Muscle layer of duodenum (tissue), 2 donors: Measurements from ENCODE around the gene MYOZ1.

Experiments
- H3K27ac ChIP-seq: one replicate; pipeline ENCODE4 v1.7.0; 2013; ENCODE audit warnings: mild to moderate bottlenecking, low read length
- H3K27me3 ChIP-seq: one replicate; pipeline ENCODE4 v1.7.0; 2013; ENCODE audit warnings: low read depth, mild to moderate bottlenecking, control low read depth, low read length
- H3K36me3 ChIP-seq, 2 donors: one replicate each; pipeline ENCODE4 v1.7.0; 2013; ENCODE audit warnings: low read length in 2 of 2, control low read depth in 1 of 2, mild to moderate bottlenecking in 1 of 2; ENCODE audit not compliant: insufficient read depth in 2 of 2, control insufficient read depth in 1 of 2
- H3K4me1 ChIP-seq, 2 donors: one replicate each; pipeline ENCODE4 v1.7.0; 2013; ENCODE audit warnings: low read length in 2 of 2, mild to moderate bottlenecking in 2 of 2, control low read depth in 1 of 2, moderate library complexity in 1 of 2; ENCODE audit not compliant: insufficient read depth in 2 of 2, control insufficient read depth in 1 of 2
- H3K4me3 ChIP-seq, 2 donors: one replicate each; pipeline ENCODE4 v1.7.0; 2013; ENCODE audit warnings: low read length in 2 of 2, low read depth in 1 of 2, mild to moderate bottlenecking in 1 of 2
- H3K9me3 ChIP-seq, 2 donors: one replicate each; pipeline ENCODE4 v1.7.0; 2013; ENCODE audit warnings: low read length in 2 of 2, control low read depth in 1 of 2, mild to moderate bottlenecking in 1 of 2; ENCODE audit not compliant: control insufficient read depth in 1 of 2
- donor health status: healthy.

Gene MYOZ1

GRCh38 chr10:73645251-73645650 is 4.0 kb upstream of the MYOZ1 start:
- Histone ChIP-seq H3K36me3 (no peaks in the 10 kb centered on the region), H3K27me3 (no peaks in the 10 kb centered on the region), H3K4me3 (no peak overlapping the region), H3K27ac (no peak overlapping the region), H3K4me1 (peaks cover 0 to 17% of the 10 kb centered on the region in 2 donors), H3K9me3 (no peaks in the 10 kb centered on the region)

- no peaks in the 10 kb centered on the region for H3K36me3 ChIP-seq
- no peaks in the 10 kb centered on the region for H3K9me3 ChIP-seq
- H3K27me3 ChIP-seq: no peaks in the 10 kb centered on the region
- no peak overlapping the region for H3K4me3 ChIP-seq
- H3K27ac ChIP-seq: no peak overlapping the region
- H3K4me1 ChIP-seq: peaks cover 0 to 17% of the 10 kb centered on the region in 2 donors
These were observed 3.5 kb upstream of the MYOZ1 start for GRCh38 chr10:73644767-73645166.

- no peak overlapping the region for H3K4me3 ChIP-seq
- H3K36me3 ChIP-seq: no peaks in the 10 kb centered on the region
- H3K27ac ChIP-seq: no peak overlapping the region
- no peaks in the 10 kb centered on the region for H3K9me3 ChIP-seq
- H3K27me3 ChIP-seq: no peaks in the 10 kb centered on the region
- peaks cover 0 to 17% of the 10 kb centered on the region in 2 donors for H3K4me1 ChIP-seq
These were observed 2.9 kb upstream of the MYOZ1 start for GRCh38 chr10:73644015-73644743.

GRCh38 chr10:73643362-73643761 is 2.1 kb upstream of the MYOZ1 start:
- Histone ChIP-seq H3K9me3 (no peaks in the 10 kb centered on the region), H3K36me3 (no peaks in the 10 kb centered on the region), H3K4me1 (peaks cover 0 to 9% of the 10 kb centered on the region in 2 donors), H3K27ac (no peak overlapping the region), H3K27me3 (no peaks in the 10 kb centered on the region), H3K4me3 (no peak overlapping the region)

GRCh38 chr10:73639286-73639685 is 2.0 kb downstream of the MYOZ1 start:
- Histone ChIP-seq H3K27me3 (no peaks in the 10 kb centered on the region), H3K27ac (no peak overlapping the region), H3K4me1 (no peaks in the 10 kb centered on the region), H3K36me3 (no peaks in the 10 kb centered on the region), H3K4me3 (no peak overlapping the region), H3K9me3 (no peaks in the 10 kb centered on the region)

- Histone ChIP-seq H3K27ac (no peak overlapping the region), H3K4me1 (no peaks in the 10 kb centered on the region), H3K27me3 (no peaks in the 10 kb centered on the region), H3K4me3 (no peak overlapping the region), H3K36me3 (no peaks in the 10 kb centered on the region), H3K9me3 (no peaks in the 10 kb centered on the region)
These were observed 5.5 kb downstream of the MYOZ1 start for GRCh38 chr10:73635781-73636180.

- Histone ChIP-seq H3K9me3 (no peaks in the 10 kb centered on the region), H3K27me3 (no peaks in the 10 kb centered on the region), H3K27ac (no peak overlapping the region), H3K4me3 (no peak overlapping the region), H3K36me3 (no peaks in the 10 kb centered on the region), H3K4me1 (no peaks in the 10 kb centered on the region)
These were observed 6.9 kb downstream of the MYOZ1 start for GRCh38 chr10:73634421-73634820.

GRCh38 chr10:73629165-73629564 is 12.1 kb downstream of the MYOZ1 start:
- Histone ChIP-seq H3K4me1 (peaks cover 0 to 4% of the 10 kb centered on the region in 2 donors), H3K4me3 (no peak overlapping the region), H3K9me3 (no peaks in the 10 kb centered on the region), H3K36me3 (no peaks in the 10 kb centered on the region), H3K27me3 (no peaks in the 10 kb centered on the region), H3K27ac (no peak overlapping the region)

GRCh38 chr10:73628405-73628804 is 12.9 kb downstream of the MYOZ1 start:
- H3K9me3 ChIP-seq: no peaks in the 10 kb centered on the region
- H3K4me3 ChIP-seq: no peak overlapping the region
- peaks cover 0 to 4% of the 10 kb centered on the region in 2 donors for H3K4me1 ChIP-seq
- no peak overlapping the region for H3K27ac ChIP-seq
- no peaks in the 10 kb centered on the region for H3K27me3 ChIP-seq
- H3K36me3 ChIP-seq: no peaks in the 10 kb centered on the region

GRCh38 chr10:73627300-73627699 is 14.0 kb downstream of the MYOZ1 start:
- H3K27ac ChIP-seq: no peak overlapping the region
- no peak overlapping the region for H3K4me3 ChIP-seq
- peaks cover 0 to 4% of the 10 kb centered on the region in 2 donors for H3K4me1 ChIP-seq
- no peaks in the 10 kb centered on the region for H3K27me3 ChIP-seq
- no peaks in the 10 kb centered on the region for H3K36me3 ChIP-seq
- H3K9me3 ChIP-seq: no peaks in the 10 kb centered on the region

GRCh38 chr10:73625884-73626752 is 15.2 kb downstream of the MYOZ1 start:
- H3K4me3 ChIP-seq: peak overlapping the region; percentile 87 to 99
- H3K27me3 ChIP-seq: no peaks in the 10 kb centered on the region
- no peaks in the 10 kb centered on the region for H3K36me3 ChIP-seq
- no peaks in the 10 kb centered on the region for H3K9me3 ChIP-seq
- peak overlapping the region; percentile 82 for H3K27ac ChIP-seq
- peaks cover 0 to 4% of the 10 kb centered on the region in 2 donors for H3K4me1 ChIP-seq
